ENCODE results near the gene ARMC9.
"Not testable (repeated sequence)": the region's sequence is repeated elsewhere in the genome, so short reads cannot be mapped to it uniquely, and the experiment has no call there.

The ARMC9 gene

GRCh38 chr2:231347081-231347480 is 148.7 kb downstream of the ARMC9 start:
- no peak overlapping the region for H3K4me3 ChIP-seq (ENCODE audit: control insufficient read depth, low read depth, low read length)
- TF ChIP-seq, protein P1, sequence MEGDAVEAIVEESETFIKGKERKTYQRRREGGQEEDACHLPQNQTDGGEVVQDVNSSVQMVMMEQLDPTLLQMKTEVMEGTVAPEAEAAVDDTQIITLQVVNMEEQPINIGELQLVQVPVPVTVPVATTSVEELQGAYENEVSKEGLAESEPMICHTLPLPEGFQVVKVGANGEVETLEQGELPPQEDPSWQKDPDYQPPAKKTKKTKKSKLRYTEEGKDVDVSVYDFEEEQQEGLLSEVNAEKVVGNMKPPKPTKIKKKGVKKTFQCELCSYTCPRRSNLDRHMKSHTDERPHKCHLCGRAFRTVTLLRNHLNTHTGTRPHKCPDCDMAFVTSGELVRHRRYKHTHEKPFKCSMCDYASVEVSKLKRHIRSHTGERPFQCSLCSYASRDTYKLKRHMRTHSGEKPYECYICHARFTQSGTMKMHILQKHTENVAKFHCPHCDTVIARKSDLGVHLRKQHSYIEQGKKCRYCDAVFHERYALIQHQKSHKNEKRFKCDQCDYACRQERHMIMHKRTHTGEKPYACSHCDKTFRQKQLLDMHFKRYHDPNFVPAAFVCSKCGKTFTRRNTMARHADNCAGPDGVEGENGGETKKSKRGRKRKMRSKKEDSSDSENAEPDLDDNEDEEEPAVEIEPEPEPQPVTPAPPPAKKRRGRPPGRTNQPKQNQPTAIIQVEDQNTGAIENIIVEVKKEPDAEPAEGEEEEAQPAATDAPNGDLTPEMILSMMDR (conservative IDR thresholded peaks at IDR 0.05; ENCODE audit: control insufficient read depth, insufficient read depth, low read depth, low read length): no peak
- DNase-seq (ENCODE audit: low read depth): no peak

DNA sequence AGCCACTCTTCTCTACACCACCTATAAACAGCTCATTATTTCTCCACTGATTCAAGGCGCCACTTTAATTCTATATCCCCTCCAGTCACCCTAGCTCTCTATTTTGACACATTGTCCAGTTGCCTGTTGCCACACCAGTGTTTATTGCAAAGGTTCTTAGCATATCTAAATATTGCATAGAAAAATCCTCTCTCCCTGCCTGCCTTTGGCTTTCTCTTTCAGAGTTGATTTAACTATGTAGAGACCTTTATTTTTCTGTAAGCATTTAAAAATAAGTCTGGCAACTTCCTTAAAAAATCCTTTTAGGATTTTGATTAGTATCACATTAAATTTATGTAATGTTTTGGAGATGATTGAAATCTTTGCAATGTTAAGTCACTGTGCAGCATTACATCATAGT is 149.2 kb downstream of the ARMC9 start:
- no peak for DNase-seq (ENCODE audit: low read depth)
- no peak overlapping the region for H3K4me3 ChIP-seq (ENCODE audit: control insufficient read depth, low read depth, low read length)
- TF ChIP-seq, protein P1 (conservative IDR thresholded peaks at IDR 0.05; ENCODE audit: control insufficient read depth, insufficient read depth, low read depth, low read length): no peak

GRCh38 chr2:231348173-231348572 is 149.7 kb downstream of the ARMC9 start:
- no peak for DNase-seq (ENCODE audit: low read depth)
- H3K4me3 ChIP-seq (ENCODE audit: control insufficient read depth, low read depth, low read length): no peak overlapping the region
- TF ChIP-seq, protein P1 (conservative IDR thresholded peaks at IDR 0.05; ENCODE audit: control insufficient read depth, insufficient read depth, low read depth, low read length): no peak

DNA sequence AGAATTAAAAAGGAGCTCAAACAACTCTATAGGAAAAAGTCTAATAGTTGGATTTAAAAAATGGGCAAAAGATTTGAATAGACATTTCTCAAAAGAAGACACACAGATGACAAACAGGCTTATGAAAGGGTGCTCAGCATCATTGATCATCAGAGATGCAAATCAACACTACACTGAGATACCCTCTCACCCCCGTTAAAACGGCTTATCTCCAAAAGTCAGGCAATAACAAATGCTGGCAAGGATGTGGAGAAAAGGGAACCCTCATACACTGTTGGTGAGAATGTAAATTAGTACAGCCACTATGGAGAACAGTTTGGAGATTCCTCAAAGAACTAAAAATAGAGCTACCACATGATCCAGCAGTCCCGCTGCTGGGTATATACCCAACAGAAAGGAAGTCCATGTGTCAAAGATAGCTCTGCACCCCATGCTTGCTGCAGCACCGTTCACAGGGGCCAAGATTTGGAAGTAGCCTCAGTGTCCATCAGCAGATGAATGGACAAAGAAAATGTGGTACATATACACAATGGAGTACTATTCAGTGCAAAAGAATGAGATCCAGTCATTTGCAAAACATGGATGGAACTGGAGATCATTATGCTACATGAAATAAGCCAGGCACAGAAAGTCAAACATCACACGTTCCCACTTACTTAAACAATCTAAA is 150.4 kb downstream of the ARMC9 start:
- H3K4me3 ChIP-seq (ENCODE audit: control insufficient read depth, low read depth, low read length): no peak overlapping the region
- TF ChIP-seq, protein P1 (conservative IDR thresholded peaks at IDR 0.05; ENCODE audit: control insufficient read depth, insufficient read depth, low read depth, low read length): no peak
- no peak for DNase-seq (ENCODE audit: low read depth)

- DNase-seq (ENCODE audit: low read depth); H3K4me3 ChIP-seq (ENCODE audit: control insufficient read depth, low read depth, low read length): not testable (repeated sequence)
Observed at GRCh38 chr2:231349374-231349735, 150.9 kb downstream of the ARMC9 start.

DNA sequence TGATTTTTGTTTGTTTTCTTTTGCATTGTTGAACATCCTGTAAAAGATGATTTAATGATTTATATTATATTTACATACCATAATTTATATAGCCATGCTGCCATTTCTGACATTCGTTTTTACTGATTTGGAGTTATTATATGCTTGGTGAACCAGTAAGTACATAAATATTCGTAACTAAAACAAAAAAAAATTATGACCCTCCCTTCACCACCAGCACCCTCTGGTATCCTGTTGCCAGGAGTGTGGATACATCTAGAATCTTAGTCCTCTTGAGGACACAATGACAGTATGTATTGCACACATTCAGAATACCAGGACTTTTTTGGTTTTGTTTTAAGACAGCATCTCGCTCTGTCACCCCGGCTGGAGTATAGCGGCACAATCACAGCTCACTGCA is 153.2 kb downstream of the ARMC9 start:
- H3K4me3 ChIP-seq (ENCODE audit: control insufficient read depth, low read depth, low read length): no peak overlapping the region
- TF ChIP-seq, protein P1 (conservative IDR thresholded peaks at IDR 0.05; ENCODE audit: control insufficient read depth, insufficient read depth, low read depth, low read length): no peak

DNA sequence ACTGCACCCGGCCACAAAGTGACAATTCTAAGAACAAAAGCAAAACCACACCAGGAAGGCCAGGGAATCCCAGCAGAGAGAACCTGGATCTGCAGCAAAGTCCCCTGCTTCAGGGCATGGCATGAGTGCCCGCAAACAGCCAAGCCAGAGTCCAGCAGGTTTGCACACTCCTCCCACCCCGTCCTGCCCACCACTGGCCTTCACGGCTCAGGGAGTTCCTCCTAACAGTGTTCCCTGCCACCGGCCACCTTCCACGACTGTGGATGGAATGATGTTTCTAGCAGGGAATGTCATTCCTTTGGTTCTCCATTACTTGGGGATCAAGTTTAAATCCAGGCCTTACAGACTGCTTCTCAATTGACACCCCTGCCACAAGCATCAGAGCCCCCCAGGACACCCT is 155.0 kb downstream of the ARMC9 start:
- no peak overlapping the region for H3K4me3 ChIP-seq (ENCODE audit: control insufficient read depth, low read depth, low read length)
- TF ChIP-seq, protein P1 (conservative IDR thresholded peaks at IDR 0.05; ENCODE audit: control insufficient read depth, insufficient read depth, low read depth, low read length): no peak

More for the DNA sequence above, 153.2 kb downstream of the ARMC9 start:
- DNase-seq (ENCODE audit: low read depth): no peak

More for the DNA sequence above, 155.0 kb downstream of the ARMC9 start:
- DNase-seq (ENCODE audit: low read depth): no peak
